MM.1S (cell line): ENCODE results near the gene TTC39C.

Source experiments
- CTCF ChIP-seq: fragments of 300-600 bp; sonication (generic); IDR thresholded peaks from 2 replicates; pipeline ENCODE4 v1.5.1; 2016; ENCODE audit warnings: antibody characterized with exemption, low read length, mixed read lengths
- EZH2 ChIP-seq: fragments of 300-600 bp; sonication (generic); optimal IDR thresholded peaks from 2 replicates; pipeline ENCODE3; 2017; ENCODE audit warnings: low read depth, mild to moderate bottlenecking, antibody characterized with exemption, low read length, mixed read lengths

DNA sequence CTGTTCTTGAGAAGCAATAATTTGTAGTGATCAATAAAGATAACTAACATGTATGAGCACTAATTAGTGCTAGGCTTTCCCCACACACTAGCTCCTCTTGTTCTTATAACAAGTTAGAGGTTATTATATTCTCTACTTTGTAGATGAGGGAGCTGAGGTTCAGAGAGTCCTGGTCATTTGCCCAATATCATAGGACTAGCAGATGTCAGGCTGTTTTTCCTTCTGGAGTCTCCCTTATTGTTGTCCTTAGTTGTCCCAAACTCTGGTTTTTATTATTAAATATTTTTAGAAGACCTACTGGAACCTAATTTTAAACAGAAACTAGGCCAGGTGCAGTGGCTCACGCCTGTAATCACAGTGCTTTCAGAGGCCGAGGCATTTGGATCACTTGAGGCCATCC is 16.5 kb upstream of the TTC39C start:
- TF ChIP-seq CTCF (no peak), EZH2 (no peak)
